Measurements from ENCODE around the gene DGCR8. TPM values are rescaled to one million over a fixed set of nuclear protein-coding genes. Genes with fewer than 3 reads are reported as not detected.

Gene DGCR8
- total and polyA plus RNA-seq, 2 of the 4 experiments (the other 2 are of a cell fraction), result 16.7 to 25.3 TPM

DNA sequence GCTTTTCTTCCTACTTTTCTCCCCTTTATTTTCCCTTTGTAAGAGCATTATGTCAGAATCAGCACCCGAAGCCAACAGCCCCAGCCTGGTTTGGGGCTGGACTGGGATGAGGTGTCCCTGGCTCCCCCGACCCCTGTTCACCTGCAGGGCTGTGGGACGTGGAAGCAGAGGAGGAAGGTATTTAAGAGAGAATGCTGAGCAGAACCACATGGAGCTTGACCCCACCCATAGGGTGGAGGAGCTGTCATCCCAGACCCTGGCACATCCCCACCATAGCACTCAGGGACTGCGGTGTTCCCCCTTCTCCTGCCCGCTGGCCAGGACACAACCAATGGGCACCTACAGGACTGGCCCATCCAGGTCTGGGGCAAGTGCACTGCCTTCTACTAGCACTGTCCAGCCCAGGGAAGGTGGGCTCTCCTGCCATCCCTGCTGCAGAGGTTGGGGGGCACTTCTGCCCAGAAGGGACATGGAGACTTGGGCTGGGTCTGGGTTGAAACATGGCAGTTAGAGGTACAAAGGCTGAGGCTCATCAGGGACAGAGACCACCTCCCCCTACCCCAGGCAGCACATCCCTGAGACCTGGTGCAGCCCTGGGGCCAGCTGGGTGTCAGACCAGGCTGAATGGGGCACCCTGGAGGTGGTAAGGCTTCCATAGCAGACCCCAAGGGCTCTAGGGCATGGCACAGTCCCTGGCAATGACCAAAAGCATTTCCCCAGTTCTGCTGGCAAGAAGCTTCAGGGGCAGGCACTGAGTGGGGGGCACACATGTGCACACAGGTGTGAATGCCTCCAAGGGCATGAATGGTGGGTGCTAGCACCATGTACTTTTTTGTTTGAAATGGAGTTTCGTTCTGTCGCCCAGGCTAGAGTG lies 39.5 kb upstream of the DGCR8 start:
- CTCF ChIA-PET, result no interaction called here

More for the DNA sequence above, 39.5 kb upstream of the DGCR8 start:
- Histone ChIP-seq H3K18ac (ENCODE audit: low read depth, low read length) (no peak overlapping the region), H3K9me3 (ENCODE audit: control insufficient read depth, insufficient read depth, low read length) (no peaks in the 10 kb centered on the region), H2AK5ac (ENCODE audit: low read depth, low read length) (no peak overlapping the region), H3K4me1 (ENCODE audit: control insufficient read depth, insufficient read depth, low read length) (no peaks in the 10 kb centered on the region), H3K4ac (ENCODE audit: low read depth, low read length) (no peak overlapping the region), H3K9me1 (ENCODE audit: insufficient read depth, low read length) (no peaks in the 10 kb centered on the region; the same call in 1 of the 2 replicates), H4K91ac (ENCODE audit: insufficient read depth, low read depth, low read length) (no peak overlapping the region), H3K36me3 (ENCODE audit: control insufficient read depth, insufficient read depth, low read length) (peaks cover 40% of the 10 kb centered on the region), H4K5ac (ENCODE audit: low read depth, low read length) (no peak overlapping the region), H2BK5ac (ENCODE audit: low read depth, low read length, poor library complexity, severe bottlenecking) (no peak overlapping the region), H3K9ac (ENCODE audit: low read depth, low read length) (no peak overlapping the region), H2BK15ac (ENCODE audit: low read depth, low read length) (no peak overlapping the region), H3K4me3 (ENCODE audit: insufficient read depth, low read depth, low read length) (no peak overlapping the region), H3K79me1 (ENCODE audit: low read depth in 1 of 2, low read length in 2 of 2) (peaks cover 3 to 18% of the 10 kb centered on the region in 2 experiments; a peak in 3 of 4 replicates), H2BK120ac (ENCODE audit: low read depth, low read length) (no peak overlapping the region), H2AFZ (replicated peaks; ENCODE audit: low read length, poor library complexity) (no peak overlapping the region), H3K23ac (ENCODE audit: low read depth, low read length) (no peak overlapping the region), H3K27me3 (ENCODE audit: control insufficient read depth, insufficient read depth, low read length) (no peaks in the 10 kb centered on the region), H2BK20ac (ENCODE audit: low read depth, low read length) (no peak overlapping the region), H3K27ac (ENCODE audit: insufficient read depth, low read length) (no peak overlapping the region), H3K14ac (replicated peaks; ENCODE audit: low read depth, low read length) (no peak overlapping the region), H4K8ac (ENCODE audit: low read depth in 2 of 2, low read length in 2 of 2) (no peak overlapping the region), H2AK9ac (replicated peaks; ENCODE audit: low read depth, low read length, poor library complexity) (peak overlapping the region; percentile 45), H4K20me1 (ENCODE audit: insufficient read depth, low read length) (peaks cover 6% of the 10 kb centered on the region), H3K56ac (ENCODE audit: extremely low read depth, insufficient read depth, low read length) (no peak overlapping the region), H3K4me2 (ENCODE audit: low read depth, low read length) (no peak overlapping the region)
- WGBS, 2 experiments (ENCODE audit: extremely low coverage in 2 of 2, insufficient read length in 1 of 2), result 100% methylated on average over 2 of the region's 7 CpGs; no CpG with 5 or more reads in 1 of the 2 experiments
- ATAC-seq (ENCODE audit: low read depth), result no peak
- POLR2A ChIA-PET (ENCODE audit: unreplicated experiment), result no interaction called here
- no peak for DNase-seq
- no TSS peak for BruUV-seq (replicated peaks)
- intact Hi-C loops (cut with micrococcal nuclease) (no loop called here), dilution Hi-C loops (cut with HindIII; ENCODE audit: low sequenced_read_pairs, unreplicated experiment) (no loop called here), in situ Hi-C loops (cut with MboI; ENCODE audit: low sequenced_read_pairs) (no loop called here)
- TF ChIP-seq MAZ (IDR thresholded peaks at IDR 0.05; ENCODE audit: borderline replicate concordance, low read depth, low read length), result no peak
- TF ChIP-seq, protein P1, sequence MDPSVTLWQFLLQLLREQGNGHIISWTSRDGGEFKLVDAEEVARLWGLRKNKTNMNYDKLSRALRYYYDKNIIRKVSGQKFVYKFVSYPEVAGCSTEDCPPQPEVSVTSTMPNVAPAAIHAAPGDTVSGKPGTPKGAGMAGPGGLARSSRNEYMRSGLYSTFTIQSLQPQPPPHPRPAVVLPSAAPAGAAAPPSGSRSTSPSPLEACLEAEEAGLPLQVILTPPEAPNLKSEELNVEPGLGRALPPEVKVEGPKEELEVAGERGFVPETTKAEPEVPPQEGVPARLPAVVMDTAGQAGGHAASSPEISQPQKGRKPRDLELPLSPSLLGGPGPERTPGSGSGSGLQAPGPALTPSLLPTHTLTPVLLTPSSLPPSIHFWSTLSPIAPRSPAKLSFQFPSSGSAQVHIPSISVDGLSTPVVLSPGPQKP (IDR thresholded peaks at IDR 0.05; ENCODE audit: borderline replicate concordance, low read depth, low read length), result no peak
- no peak for TF ChIP-seq POLR2A (IDR thresholded peaks at IDR 0.05; ENCODE audit: low read depth, low read length)
- TF ChIP-seq RFX5 (IDR thresholded peaks at IDR 0.05; ENCODE audit: low read depth, low read length), result no peak
- TF ChIP-seq BHLHE40 (IDR thresholded peaks at IDR 0.05; ENCODE audit: low read depth, low read length), result no peak
- TF ChIP-seq, protein P2, sequence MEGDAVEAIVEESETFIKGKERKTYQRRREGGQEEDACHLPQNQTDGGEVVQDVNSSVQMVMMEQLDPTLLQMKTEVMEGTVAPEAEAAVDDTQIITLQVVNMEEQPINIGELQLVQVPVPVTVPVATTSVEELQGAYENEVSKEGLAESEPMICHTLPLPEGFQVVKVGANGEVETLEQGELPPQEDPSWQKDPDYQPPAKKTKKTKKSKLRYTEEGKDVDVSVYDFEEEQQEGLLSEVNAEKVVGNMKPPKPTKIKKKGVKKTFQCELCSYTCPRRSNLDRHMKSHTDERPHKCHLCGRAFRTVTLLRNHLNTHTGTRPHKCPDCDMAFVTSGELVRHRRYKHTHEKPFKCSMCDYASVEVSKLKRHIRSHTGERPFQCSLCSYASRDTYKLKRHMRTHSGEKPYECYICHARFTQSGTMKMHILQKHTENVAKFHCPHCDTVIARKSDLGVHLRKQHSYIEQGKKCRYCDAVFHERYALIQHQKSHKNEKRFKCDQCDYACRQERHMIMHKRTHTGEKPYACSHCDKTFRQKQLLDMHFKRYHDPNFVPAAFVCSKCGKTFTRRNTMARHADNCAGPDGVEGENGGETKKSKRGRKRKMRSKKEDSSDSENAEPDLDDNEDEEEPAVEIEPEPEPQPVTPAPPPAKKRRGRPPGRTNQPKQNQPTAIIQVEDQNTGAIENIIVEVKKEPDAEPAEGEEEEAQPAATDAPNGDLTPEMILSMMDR (conservative IDR thresholded peaks at IDR 0.05; ENCODE audit: low read depth, low read length), result no peak
- TF ChIP-seq CEBPB (IDR thresholded peaks at IDR 0.05; ENCODE audit: low read depth, low read length), result no peak
- TF ChIP-seq RAD21 (IDR thresholded peaks at IDR 0.05; ENCODE audit: low read length), result no peak
- TF ChIP-seq NFE2L2 (IDR thresholded peaks at IDR 0.05; ENCODE audit: low read depth, low read length), result no peak
